Activated CD4-positive, alpha-beta T cell treated with anti-CD3 and anti-CD28 coated beads, Interleukin-2, amount 10 ng/mL, durations not matched to agents 24 days and 14 days (primary cell): ENCODE data around the gene FNBP1L. TPM values are rescaled to one million over a fixed set of nuclear protein-coding genes. Genes with fewer than 3 reads are reported as not detected.

ENCODE experiments used
- total RNA-seq: library from RNA; stranded (reverse); gene quantifications from 2 replicates; pipeline ENCODE4 v1.2.3, GENCODE V29; 2022

Gene FNBP1L
- total RNA-seq, 1 donor from 2014 or later: 0.14 TPM

Other genes with a start within 250 kb of the FNBP1L start
- 100 and 107 TPM in 2 replicates for gene DR1, start 102.2 kb upstream of the FNBP1L start, total RNA-seq
- 0.45 and 0.61 TPM in 2 replicates for gene BCAR3, start 233.7 kb downstream of the FNBP1L start, total RNA-seq